Activated effector memory CD4-positive, alpha-beta T cell treated with Interleukin-2 at 50 U/mL for 16 hours (primary cell): Measurements from ENCODE around the gene ENTPD6.
"Not testable (repeated sequence)": the region's sequence is repeated elsewhere in the genome, so short reads cannot be mapped to it uniquely, and the experiment has no call there.

Source experiments
- DNase-seq: peaks from one replicate; pipeline ENCODE4 v3.0.0-alpha.2; 2020

Gene ENTPD6

DNA sequence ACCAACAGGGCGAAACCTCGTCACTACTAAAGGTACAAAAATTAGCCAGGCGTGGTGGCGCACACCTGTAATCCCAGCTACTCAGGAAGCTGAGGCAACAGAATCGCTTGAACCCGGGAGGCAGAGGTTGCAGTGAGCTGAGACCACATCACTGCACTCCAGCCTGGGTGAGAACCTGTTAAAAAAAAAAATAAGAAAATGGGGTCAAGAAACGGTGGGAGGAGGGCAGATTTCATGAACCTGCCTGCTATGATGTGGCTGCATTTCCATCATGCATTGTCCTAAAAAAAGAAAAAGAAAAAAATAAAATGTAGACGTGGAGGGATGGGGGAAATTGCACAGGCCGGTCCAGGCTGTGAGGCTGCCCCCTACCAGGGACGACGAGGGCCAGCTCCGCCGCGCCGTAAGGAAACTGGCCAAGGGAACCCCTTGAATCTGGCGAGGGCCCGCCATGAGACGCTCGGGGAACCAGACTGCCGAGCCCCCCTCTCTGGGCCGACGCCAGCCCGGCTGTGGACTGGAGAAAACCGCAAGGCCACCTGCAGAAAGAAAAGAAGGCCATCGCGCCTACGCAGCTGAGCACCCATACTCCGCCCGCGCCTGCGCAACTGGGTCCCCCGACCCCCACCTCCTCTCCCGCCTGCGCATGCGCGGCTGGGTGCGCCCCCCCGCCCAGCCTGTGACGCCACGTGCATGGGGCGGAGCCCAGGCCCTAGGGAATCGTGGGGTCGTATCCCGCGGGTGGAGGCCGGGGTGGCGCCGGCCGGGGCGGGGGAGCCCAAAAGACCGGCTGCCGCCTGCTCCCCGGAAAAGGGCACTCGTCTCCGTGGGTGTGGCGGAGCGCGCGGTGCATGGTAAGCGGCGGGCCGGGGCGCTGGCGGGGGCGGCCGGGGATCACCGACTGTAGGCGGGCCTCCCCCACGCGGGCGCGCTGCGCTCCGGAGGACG, at the start of gene ENTPD6:
Gene ENTPD6 (plus strand): TSS at position 699 of the 948 bp plus-strand sequence. CDS start 10,825 bp downstream, outside the sequence.
- DNase-seq = peak; percentile 91

DNA sequence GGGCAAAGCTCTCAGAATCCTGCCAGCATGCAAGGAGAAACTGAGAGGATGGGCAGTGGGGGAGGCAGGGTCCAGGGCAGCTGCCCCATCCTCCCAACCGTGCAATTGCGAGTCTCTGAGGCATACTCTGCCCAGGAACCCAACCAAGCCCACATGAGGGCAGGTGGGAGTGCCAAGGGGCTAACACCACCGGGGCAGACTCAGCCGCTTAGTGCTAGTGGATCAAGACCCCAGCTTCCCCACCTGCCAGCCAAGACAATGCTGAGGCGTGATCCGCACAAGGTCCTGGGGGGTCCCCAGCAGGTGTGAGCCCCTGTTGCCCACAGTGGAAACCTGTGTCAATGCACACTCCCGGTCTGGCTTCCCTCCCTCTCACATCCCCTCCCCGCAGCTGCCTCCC, 48.5 kb upstream of the ENTPD6 start:
- no peak for DNase-seq

DNA sequence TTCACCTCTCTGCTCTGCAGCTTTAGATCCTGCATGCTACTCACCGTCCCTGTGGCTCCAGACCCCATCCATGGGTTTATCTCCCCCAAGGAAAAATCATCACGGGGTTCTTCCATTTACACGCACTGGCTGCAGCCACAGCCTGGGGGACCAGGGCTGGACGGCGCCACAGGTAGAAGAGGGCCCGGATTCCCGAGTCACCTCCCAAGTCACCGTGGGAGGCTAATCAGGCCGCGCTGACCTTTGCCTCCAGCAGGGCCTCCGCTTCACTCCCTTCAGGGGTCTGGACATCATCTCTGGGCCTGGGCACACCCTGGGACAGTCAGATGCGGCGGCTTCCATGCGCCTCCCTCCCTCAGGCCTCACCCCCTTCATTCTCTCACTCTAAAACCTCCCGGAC, 47.8 kb upstream of the ENTPD6 start:
- no peak for DNase-seq

- DNase-seq = peak; percentile 24
Measured at GRCh38 chr20:25148181-25148981, 47.1 kb upstream of the ENTPD6 start.

GRCh38 chr20:25148982-25149846, 46.3 kb upstream of the ENTPD6 start:
- no peak for DNase-seq

DNA sequence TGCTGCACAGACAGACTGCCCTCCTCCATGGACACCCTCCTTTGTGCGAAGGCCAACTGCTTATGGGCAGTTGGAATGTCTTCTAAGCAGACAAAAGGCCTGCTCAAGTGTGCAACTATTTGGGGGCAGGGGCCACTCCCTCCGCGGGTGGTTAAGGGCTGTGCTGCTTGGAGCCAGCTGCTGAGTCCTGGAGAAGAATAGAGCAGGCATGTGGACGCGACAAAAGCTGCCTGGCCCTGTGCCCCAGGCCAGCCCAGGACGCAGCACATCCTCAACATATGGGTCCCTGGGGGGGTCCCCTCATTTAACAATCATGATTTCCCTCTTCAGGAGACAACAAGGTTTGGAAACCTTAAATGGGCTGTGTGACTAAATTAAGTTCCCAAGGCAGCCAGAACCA, 45.5 kb upstream of the ENTPD6 start:
- no peak for DNase-seq

- no peak for DNase-seq
Measured at GRCh38 chr20:25158043-25158442, 37.5 kb upstream of the ENTPD6 start.

- DNase-seq = no peak
Measured at GRCh38 chr20:25160467-25160866, 35.0 kb upstream of the ENTPD6 start.

DNA sequence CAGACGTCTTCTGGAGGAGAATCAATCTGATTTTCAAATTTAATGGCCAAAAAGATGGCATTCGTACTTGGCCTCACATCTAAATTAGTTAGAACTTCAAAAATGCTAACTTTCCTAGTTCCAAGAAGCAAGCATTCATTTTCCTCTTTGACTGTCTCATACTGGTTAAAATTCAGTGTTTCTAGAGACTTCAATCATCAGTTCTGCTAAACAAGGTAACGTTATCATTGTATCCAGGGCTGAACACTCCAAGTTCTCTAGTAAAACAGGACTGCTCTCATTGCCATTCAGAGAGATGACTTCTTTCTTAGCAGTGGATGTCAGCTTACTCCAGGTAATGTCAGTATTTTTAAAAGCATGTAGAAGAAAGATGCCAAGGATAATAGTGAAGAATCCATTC, 34.6 kb upstream of the ENTPD6 start:
- no peak for DNase-seq

DNA sequence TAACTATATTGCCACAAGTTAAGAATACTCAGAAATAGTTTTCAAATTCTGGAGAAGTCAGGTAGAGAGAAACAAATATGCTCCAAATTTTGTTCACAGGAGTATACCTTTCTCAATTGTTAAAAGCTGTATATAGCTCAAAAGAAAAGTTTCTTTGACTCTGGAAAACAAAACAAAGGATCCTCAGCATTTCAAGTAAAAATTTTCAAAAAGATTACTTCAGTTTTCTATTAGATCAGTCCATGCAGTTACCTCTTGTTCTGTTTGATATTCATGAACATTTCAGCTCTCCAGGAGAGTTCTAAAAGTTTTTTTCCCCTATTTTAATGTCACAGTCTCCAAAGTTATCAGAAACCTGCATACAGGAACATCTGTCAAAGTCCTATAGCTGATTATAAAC, 30.4 kb upstream of the ENTPD6 start:
- no peak for DNase-seq

DNA sequence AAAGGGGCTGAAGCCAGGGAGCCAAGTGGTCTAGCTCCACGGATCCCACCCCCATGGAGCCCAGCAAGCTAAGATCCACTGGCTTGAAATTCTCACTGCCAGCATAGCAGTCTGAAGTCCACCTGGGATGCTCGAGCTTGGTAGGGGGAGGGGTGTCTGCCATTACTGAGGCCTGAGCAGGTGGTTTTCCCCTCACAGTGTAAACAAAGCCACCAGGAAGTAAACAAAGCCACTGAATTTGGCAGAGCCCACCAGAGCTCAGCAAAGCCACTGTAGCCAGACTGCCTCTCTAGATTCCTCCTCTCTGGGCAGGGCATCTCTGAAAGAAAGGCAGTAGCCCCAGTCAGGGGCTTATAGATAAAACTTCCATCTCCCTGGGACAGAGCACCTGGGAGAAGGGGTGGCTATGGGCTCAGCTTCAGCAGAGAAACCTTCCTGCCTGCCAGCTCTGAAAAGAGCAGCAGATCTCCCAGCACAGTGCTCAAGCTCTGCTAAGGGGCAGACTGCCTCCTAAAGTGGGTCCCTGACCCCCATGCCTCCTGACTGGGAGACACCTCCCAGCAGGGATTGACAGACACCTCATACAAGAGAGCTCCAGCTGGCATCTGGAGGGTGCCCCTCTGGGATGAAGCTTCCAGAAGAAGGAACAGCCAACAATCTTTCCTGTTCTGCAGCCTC, 29.3 kb upstream of the ENTPD6 start:
- not testable (repeated sequence) for DNase-seq

- DNase-seq = no peak
Measured at GRCh38 chr20:25173321-25173720, 22.2 kb upstream of the ENTPD6 start.

- no peak for DNase-seq
Measured at GRCh38 chr20:25173886-25174308, 21.6 kb upstream of the ENTPD6 start.

DNA sequence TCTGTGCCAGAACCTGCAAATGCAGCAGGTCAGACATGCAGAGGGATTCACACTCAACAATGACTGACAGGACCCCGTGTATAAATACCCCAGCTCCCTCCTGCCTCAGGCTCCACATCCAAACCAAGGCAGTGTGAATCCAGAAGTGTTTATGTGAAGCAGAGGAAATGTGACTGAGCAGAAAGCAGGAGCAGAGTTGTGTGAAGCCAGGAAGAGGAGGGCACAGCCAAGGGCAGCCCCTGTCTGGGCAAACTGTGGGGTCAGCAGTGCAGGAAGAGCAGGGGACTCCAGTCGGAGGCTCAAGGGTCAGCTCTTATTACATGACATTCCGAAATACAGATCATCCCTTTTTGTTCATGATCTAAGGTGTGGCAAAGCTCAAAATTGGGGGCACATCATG, 19.3 kb upstream of the ENTPD6 start:
- DNase-seq = no peak

DNA sequence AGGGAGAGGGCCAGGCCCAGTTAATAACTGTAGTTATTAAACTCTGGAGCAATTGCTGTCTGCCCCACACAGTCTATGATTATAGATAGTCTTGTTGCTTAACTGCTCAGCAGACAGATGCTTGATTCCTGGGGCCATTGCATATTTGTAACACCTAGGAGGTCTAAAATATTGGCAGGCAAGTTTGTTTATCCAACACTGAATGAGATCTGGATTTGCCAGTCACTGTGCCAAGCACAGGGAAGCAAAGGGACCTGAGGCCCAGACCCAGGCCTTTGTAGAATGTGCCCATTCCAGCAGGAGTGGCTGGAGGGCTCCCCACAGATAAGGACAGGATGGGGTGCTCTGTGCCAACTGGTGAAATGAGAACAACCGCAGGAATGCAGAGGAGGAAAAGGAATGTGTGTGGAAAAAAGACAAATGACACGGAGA, 17.6 kb upstream of the ENTPD6 start:
- DNase-seq = no peak

DNA sequence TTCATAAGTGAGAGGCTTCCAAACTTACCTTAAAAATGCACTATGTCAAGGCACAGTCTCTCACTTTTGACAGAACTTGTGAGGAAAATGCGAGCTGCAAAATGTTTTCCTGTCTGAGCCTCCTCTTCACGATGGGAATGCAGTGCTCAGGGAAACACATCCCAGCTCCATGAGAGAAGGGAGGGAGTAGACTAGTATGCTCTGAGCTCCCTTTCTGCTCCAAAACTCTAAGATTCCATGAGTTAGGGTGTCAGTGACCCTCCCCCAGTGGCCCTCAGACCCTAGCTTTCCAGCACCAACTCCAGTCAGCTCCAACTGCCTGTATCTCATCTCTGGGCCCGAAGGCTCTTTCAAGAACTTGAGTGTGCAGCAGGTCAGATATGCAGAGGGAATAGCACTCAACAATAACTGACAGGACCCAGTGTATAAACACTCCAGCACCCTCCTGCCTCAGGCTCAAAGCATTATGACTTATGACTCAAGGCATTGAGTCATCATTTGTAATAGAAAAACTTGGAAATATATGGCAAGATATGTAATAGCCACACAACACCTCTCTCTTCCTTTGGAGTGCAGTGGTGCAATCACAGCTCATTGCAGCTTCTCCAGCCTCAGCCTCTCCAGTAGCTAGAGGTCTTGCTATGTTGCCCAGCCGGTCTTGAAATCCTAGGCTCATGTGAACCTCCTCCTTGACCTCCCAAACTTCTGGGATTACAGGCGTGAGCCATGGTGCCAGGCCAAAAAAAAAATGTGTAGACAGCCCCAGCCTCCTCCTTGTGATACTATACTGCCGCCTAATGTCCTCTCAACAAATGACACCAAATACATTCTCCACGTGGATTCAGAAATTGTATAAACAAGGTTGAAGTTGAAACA, 16.7 kb upstream of the ENTPD6 start:
- DNase-seq = no peak

DNA sequence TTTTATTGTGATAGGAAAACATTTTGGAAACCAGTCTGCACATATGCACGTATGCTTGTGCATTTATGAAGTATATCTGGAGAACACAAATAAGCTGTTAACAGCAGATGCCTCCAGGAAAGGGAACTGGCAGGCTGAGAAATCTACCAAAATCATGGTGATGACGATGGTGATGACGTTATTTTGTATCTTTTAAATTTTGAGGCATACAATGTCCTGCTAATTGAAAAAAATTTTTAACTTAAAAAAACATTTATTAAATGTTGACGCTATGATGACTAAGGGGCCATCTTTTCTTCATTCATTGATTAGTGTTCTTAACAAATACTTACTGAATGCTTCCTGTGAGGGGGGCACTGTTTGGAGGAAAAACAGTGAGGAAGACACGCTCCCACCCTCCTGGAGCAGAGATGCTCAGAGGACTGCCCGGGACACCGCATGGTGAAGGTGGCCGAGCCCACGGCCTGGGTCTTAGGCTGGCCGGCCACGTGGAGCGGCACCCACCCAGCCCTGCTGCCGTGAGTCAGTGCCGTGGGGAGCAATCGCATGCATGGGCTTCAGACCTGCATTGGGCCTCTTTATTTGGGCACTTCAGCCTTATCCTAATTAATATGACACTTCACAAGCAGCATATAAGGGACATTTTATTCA, 15.9 kb upstream of the ENTPD6 start:
- no peak for DNase-seq

DNA sequence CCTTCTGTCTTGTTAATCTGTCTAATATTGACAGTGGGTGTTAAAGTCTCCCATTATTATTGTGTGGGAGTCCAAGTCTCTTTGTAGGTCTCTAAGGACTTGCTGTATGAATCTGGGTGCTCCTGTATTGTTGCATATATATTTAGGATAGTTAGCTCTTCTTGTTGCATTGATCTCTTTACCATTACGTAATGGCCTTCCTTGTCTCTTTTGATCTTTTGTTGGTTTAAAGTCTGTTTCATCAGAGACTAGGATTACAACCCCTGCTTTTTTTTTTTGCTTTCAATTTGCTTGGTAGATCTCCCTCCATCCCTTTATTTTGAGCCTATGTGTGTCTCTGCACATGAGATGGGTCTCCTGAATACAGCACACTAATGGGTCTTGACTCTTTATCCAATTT, 11.1 kb upstream of the ENTPD6 start:
- not testable (repeated sequence) for DNase-seq

- DNase-seq = no peak
Measured at GRCh38 chr20:25187220-25187619, 8.3 kb upstream of the ENTPD6 start.

GRCh38 chr20:25187635-25188034, 7.9 kb upstream of the ENTPD6 start:
- DNase-seq = no peak

- no peak for DNase-seq
Measured at GRCh38 chr20:25188218-25188617, 7.3 kb upstream of the ENTPD6 start.
